GM19035 (cell line): ENCODE data around the gene SKOR1.

ENCODE experiments used
- ATAC-seq: cut with Tn5 transposase; IDR thresholded peaks from one replicate; pipeline ENCODE4 v1.9.1; 2021; ENCODE audit not compliant: unreplicated experiment

Gene SKOR1

DNA sequence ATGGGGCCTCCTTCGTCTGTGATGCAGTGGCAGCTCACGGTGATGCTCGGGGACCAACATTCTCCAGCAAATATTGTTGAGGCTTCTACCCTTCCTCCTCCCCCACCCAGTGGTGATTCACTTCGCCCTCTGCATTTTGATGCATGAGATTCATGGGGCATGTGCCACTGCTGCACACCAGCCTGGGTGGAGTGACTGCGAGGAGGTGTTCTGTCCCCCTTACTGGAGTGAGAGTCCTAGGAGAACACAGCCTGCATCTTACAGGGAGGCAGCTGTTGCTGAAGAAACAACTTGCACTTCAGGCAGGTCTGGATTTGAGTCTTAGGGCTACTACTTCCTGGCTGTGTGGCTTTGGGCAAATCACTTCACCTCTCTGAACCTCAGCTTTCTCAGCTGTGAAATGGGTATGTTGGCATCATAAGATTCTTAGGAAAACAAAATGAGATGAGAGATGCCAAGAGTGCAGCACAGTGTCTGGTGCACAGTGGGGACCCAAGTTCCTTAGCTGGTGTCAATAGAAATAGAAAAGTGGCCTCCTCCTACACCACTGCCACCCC lies 10.2 kb upstream of the SKOR1 start:
- ATAC-seq = no peak

DNA sequence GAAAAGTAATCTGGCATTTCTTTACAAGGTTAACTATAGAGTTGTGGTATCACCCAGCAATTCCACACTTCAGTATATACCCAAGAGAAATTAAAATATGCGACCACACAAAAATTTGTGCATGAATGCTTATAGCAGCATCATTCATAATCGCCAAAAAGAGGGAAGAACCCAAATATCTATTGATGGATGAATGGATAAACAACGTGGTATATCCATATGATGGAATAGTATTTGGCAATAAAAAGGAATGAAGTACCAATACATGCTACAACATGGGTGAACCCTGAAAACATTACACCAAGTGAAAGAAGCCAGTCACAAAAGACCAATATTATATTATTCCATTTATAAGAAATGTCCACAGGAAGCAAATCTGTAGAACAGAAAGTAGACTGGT lies 8.6 kb upstream of the SKOR1 start:
- ATAC-seq = no peak

DNA sequence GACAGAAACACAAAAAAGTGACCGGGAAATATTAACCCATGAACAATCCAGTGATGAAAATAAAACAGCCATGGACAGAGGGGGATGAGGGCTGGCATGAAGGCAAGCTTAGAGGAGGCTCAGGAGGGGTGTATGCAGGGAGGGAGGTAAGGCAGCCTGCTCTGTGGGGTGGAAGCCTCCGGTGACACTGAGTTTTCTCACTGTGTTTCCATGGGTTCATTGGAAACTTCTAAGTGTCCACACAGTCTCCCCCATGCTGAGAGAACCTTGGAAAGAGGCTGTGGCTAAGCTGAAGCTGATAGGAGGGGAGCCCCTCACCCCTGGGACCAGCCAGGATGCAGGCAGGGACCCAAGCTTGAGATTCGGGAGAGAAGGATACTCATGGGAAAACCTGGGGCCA lies 6.8 kb upstream of the SKOR1 start:
- no peak for ATAC-seq

DNA sequence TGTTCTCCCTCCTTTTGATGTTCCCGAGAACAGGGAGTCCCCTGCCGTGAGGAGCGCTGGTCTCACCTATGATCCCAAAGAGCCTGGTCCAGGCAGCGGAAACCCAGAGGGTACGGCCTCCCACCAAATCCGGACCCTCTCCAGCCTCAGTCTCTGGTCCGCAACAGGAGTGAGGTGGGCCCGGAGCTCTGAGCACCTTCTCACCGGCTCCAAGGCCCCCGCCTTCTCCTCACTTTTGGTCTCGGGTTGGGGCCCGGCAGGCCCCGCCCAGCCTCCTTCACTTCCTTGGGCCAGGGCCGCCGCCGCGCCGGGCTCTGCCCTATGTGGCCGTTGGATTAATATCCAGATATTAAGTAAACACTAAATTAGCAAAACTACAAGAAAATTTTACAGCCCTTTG lies 5.7 kb upstream of the SKOR1 start:
- ATAC-seq = no peak

DNA sequence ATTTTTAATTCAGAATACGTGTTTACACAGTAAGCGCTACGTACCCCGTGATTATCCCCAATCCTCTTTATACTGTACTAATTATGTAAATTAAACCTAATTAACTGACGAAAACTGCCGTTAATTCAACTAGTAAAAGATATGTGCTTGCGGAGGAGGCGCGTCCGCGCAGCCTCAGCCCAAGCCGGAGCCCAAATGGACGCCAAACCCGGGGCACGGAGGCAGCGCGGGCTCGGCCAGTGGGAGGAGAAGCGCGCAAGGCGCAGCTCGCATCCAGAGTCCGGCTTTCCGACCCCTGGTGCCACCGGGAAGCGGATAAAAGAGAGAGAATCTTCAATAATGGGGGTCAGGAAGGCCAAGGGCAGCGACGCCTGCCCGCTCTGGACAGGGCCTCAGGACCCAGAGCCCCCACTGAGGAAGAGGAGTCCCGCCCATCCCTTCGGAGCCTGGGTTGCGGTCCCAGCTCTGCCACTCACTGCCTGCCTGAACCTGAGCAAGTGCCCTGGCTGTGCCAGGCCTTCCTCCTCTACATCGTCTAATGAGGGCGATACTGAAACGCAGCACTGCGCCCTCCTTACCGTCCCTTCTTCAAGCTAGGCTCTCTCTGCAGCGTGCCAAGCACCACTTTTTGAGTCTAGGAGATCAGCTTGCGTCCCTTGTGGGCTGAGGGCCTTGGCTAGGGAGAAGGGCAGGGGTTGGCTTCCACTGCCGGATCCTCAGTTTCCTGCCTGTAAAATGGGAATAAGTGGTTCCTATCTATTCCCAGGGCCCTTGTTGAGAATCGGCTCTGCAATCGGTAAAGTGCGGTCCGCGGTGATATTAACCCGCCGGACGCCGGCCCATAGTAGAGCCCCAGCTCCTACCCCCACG lies 5.0 kb upstream of the SKOR1 start:
- ATAC-seq = no peak

DNA sequence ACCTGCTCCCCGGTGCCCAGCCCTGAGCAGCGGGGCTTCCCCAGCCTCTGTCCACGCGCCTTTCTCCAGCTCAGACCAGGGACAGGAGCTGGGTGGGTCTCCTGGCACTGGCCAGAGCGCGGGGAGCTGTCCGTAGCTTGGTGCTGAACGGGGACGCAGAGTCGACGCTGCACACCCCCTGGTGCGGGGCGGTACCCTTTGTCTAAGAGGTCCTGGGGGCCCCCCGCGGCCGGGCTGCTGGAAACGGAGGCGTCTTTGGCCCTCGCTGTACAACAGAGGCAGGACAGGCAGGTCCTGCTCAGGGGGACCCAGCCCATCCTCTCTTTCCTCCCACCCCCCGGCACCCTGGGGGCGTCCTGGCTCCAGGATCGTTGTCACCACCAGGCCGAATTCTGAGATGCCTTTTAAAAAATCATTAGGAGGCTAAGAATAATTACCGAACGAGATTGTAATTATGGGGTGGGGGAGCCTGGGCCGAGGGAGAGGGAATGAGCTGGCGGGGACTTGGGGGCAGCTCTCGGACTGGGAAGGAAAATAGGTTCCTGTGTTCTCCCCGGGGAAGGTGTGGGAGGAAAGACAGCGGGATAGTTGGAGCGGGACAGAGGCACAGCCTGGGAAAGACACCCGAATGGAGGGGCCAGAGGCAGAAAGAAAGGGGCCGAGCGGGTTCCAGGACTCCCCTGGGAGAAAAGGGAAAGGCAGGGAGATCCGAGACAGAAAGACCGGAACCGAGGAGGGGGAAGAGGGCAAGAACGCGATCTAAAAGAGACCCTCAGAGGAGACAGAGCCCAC lies 4.1 kb upstream of the SKOR1 start:
- no peak for ATAC-seq

DNA sequence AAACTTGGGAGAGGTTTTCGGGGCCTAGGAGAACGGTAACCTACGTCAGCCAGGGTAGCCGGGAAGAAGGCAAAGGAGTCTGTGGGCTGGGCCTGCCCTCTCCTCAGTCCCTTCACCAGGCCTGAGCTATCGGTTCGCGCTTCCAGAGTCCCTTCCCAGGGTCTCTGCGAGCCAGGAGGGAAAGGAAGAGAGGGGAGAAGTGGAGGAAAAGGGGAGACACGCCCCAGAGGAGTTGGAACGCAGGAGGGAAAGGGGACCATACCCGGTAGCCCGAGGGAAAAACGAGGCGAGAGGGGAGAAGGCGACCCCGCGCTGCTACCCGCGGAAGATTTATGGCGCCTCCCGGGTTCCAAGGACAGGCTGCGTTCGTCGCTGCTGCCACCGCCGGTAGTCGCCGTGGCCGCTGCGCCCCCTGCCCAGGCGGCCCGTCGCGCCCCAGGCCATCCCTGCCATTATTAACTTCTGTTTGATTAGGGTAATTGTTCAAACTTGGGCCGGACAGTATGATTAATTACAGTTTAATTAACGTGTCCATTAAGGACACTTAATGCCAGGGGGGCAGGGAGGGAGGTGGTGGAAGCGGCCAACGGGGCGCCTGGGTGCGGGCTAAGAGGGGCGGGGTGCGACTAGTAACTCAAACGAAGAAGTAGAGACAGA lies 3.4 kb upstream of the SKOR1 start:
- no peak for ATAC-seq

DNA sequence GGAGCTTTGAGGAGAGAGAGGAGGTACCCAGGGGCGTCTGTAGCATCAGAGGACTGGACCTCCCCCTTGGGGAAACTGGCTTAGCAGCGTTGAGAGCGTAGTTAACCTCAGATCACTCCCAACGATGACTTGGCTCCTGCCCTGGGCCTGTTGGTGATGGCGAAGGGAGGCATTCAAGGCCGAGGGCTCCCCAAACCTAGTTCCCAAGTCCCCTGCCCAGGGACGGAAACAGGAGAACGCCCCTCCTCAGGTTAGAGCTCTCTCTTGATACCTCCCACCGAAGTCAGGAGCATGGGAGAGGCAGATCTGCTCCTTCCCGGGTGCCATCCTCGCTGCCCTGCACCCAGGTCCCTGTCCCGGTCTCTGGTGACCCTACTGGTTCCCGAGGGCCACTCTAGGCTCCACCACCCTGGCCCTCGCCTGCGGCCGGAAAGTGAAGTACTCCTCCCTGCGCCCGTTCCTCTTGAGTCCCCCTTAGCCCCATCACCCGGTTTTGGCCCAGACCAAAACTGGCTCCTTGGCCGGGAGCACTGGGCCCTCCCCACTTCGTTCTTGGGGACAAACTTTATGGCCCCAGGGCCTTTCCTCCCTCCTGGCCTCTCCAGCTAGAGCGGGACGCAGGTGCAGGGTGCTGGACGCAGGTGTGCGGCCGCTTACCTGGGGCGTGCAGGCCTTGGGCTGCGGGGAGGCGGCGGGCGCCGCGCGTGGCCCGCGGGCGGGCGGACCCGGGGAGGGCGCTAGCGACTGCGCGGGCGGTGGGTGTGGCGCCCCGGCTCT lies 2.6 kb upstream of the SKOR1 start:
- no peak for ATAC-seq

DNA sequence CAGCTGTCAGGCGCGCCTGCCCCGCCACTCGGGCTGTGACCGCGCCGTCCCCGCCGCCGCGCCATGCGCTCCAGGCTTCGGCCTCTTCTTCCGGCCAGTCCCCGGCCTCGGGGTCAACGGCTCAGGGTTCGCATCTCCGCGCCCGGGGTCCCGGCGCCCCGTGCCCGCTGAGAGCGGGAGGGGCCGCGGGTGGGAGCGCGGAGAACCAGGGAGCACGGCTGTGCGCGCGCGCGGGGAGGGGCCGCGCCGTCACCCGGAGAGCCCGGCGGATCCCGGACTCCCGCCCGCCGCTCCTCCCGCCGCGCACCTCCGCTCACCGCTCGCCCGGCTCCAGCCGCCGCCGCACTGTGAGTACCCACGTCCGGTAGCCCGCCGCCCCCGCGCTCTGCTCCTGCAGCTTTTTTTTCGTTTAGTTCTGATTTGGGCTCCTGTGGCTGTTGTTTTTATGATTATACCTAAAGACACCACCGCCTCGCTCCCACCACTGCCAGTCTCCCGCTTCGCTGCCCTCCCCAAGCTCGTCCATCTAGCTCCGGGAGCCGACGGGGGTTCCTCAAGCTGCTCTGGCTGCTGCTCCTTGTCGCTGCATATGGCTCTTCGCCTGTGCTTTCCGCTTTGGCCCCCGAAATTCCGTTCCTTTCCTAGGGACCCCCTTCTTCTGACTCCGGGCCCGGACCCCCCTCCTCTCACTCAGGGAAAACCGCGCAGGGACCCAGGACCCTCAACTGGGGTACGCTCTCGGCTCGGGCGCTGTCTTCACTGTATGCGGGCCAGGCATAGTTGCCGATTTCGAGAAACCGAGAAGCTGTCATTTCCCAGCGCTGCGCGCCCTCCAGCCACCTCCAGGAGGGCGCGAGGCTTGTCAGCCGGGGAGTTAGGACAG lies 1.8 kb upstream of the SKOR1 start:
- ATAC-seq = no peak

DNA sequence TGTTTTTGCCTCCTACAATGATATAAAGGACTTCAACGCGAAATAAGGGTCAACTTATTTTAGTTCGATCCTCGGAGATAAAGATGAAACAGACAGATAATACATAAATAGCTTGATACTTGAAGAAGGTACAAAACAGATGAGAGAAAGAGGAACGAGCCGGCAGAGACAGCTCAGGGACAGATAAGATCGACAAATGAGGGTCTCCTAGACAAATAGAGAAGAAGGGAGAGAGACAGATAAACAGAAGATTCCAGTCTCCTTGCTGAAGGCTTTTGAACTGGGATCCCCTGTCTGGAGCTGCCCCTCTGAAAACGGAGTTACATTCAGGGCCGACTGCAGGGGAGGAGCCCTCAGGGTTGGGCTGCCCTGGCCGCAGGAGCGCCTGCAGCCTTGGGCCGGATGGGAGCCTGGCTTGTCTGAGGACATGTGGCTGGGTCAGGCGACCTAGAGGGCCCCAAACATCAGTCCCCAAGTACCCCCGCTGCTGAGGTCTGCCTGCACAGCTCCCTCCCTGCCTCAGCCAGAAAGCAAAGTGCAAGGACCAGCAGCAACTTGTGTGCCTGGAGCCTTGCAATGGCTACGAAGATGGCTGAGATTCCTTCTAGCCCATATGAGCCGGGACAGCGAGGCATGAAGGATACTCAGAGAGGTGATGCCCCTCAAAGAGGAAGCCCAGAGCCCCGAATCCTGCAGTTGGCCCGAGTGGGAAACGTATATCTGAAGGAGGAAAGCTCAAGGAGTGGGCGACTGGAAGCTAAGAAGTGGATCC lies 926 bp upstream of the SKOR1 start:
- no peak for ATAC-seq

DNA sequence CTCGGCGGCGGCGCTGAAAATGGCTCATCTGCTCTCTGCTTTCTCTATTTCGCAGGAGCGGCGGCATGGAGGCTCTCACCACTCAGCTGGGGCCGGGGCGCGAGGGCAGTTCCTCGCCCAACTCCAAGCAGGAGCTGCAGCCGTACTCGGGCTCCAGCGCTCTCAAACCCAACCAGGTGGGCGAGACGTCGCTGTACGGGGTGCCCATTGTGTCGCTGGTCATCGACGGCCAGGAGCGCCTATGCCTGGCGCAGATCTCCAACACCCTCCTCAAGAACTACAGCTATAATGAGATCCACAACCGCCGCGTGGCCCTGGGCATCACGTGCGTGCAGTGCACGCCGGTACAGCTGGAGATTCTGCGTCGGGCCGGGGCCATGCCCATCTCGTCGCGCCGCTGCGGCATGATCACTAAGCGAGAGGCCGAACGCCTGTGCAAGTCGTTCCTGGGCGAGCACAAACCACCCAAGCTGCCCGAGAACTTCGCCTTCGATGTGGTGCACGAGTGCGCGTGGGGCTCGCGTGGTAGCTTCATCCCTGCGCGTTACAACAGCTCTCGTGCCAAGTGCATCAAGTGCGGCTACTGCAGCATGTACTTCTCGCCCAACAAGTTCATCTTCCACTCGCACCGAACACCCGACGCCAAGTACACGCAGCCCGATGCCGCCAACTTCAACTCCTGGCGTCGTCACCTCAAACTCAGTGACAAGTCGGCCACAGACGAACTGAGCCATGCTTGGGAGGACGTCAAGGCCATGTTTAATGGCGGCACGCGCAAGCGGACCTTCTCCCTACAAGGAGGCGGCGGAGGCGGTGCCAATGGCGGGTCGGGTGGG lies 790 bp downstream of the SKOR1 start:
- no peak for ATAC-seq

DNA sequence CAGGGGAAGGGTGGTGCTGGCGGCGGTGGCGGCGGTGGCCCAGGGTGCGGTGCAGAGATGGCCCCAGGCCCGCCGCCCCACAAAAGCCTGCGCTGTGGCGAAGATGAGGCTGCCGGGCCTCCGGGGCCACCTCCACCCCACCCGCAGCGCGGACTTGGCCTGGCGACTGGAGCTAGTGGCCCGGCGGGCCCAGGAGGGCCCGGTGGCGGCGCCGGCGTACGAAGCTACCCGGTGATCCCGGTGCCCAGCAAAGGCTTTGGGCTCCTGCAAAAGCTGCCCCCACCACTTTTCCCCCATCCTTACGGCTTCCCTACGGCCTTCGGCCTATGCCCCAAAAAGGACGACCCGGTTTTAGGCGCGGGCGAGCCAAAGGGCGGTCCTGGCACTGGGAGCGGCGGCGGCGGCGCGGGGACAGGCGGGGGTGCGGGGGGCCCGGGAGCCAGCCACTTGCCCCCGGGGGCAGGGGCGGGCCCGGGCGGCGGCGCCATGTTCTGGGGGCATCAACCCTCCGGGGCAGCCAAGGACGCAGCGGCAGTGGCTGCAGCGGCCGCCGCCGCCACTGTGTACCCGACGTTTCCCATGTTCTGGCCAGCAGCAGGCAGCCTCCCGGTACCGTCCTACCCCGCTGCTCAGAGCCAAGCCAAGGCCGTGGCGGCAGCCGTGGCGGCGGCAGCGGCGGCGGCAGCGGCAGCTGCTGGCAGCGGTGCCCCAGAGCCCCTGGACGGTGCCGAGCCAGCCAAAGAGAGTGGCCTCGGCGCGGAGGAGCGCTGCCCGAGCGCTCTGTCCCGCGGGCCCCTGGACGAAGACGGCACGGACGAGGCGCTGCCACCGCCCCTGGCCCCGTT lies 1.6 kb downstream of the SKOR1 start:
- no peak for ATAC-seq

DNA sequence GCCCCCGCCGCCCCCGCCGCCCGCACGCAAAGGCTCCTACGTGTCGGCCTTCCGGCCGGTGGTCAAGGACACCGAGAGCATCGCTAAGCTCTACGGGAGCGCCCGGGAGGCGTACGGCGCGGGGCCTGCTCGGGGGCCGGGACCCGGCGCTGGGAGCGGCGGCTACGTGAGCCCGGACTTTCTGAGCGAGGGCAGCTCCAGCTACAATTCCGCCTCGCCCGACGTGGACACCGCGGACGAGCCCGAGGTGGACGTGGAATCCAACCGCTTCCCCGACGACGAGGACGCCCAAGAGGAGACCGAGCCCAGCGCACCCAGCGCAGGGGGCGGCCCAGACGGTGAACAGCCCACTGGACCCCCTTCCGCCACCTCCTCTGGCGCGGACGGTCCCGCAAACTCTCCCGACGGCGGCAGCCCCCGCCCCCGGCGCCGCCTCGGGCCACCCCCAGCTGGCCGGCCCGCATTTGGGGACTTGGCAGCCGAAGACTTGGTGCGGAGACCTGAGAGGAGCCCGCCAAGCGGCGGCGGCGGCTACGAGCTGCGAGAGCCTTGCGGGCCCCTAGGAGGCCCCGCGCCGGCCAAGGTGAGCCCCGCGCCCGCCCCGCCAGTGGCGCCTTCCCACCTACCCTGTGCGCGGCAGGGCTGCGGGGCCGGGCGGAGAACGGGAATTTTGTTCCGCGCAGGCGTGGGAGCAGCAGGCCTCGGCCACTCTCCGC lies 2.4 kb downstream of the SKOR1 start:
- ATAC-seq = no peak

DNA sequence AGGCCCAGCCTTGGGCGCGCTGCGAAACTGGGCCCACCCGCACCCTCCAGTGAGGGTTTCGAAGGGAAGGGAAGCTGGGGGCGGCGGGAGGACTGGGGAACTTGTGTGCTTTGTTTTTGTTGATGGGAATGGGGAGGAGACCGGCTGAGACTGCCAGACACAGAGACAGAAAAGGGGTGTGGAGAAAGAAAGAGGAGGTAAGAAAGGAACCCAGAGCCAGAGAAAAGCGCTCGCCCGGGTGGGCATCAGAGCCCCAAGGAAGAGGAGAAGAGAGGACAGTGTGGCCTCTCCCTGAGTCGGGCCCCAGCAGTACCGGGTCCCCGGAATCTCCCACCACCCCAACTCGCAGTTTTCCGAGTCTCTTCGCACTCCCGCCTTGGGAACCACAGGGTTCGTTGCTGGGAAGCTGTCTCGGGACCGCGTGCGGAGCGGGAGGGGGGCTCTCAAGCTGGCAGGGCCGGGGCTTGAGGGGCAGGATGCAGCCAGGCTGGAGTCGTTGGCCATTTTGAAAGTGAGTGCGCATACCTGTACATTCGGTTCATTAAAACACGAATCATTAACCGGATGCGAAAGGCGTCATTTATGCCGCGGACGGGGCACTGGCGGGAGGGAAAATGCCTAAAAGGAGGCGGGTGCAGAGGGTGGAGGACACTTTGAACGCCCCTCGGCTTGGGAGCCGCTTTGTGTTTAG lies 3.1 kb downstream of the SKOR1 start:
- no peak for ATAC-seq

DNA sequence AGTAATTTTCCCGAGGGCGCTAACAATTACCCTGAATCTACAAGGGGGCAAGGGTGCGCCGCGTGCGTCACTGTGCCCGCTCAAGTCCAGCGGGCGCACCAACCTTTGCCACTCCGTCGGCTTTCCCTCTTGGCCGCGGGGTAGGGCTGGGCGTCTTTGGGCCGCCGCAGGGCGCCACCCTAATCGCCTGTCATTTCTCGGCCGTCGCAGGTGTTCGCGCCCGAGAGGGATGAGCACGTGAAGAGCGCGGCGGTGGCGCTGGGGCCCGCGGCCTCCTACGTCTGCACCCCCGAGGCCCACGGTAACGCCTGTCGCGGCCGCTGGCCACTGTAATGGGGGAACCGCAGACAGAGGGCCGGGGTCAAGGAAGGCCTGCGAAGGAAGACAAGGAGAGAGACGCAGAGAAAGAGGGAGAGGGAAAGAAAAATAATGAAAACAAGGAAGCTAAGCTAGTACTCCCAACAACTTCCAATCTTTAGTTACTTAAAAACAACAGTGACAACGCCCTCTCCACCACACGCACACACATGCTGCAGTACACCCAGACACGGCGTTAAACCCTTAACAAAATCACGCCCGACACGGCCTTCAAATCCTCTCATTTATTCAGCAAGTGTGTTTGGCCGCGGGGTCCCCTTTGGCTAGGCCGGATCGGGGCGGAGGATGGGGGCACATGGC lies 3.8 kb downstream of the SKOR1 start:
- ATAC-seq = no peak
